H54 (cell line): Measurements from ENCODE around the gene LILRA5.

Experiments
- DNase-seq: peaks from one replicate; pipeline ENCODE4 v3.0.0; 2011; ENCODE audit warnings: low spot score, mixed read lengths; ENCODE audit not compliant: insufficient read length
- FAIRE-seq: peaks from 3 replicates; lab custom pipeline; 2011; peaks lifted over from hg19 to GRCh38; lab: Jason Lieb, UNC
- POLR2A ChIP-seq: IDR thresholded peaks from 2 replicates; pipeline ENCODE4 v1.6.1; 2011; ENCODE audit warnings: low read depth, mild to moderate bottlenecking, low read length

LILRA5 gene

DNA sequence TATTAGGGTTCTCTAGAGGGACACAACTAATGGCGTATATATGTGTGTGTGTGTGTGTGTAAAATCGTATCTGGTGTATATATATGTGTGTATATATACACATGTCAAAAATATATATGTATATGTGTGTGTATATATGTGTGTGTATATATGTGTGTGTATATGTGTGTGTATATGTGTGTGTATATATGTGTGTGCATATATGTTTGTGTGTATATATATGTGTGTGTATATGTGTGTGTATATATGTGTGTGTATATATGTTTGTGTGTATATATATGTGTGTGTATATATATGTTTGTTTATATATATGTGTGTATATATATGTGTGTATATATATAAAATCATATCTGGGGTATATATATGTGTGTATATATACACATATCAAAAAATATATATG lies 50.5 kb downstream of the LILRA5 start:
- TF ChIP-seq POLR2A = no peak
- DNase-seq (no peak), FAIRE-seq (no peak)

DNA sequence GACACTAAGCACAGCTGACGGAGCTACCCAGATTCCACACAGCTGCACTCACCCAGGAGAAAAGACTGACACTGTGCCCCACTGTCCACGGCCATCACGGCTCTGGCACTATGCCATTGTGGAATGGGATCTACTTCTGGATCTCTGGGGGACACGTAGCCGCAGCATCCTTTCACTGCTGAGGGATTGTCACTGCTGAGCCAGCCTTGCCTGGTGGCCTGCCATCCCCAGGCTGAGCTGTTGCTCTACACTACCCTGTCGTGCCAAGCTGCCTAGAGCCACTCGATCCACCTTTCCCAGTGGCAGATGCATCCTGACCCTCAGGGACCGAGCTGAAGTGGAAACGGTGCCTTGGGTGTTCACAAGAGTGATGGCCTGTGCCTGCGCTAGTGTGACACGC lies 50.9 kb downstream of the LILRA5 start:
- TF ChIP-seq POLR2A = peak; percentile 25; the same call in 1 of the 2 replicates
- FAIRE-seq (no peak), DNase-seq (no peak)

DNA sequence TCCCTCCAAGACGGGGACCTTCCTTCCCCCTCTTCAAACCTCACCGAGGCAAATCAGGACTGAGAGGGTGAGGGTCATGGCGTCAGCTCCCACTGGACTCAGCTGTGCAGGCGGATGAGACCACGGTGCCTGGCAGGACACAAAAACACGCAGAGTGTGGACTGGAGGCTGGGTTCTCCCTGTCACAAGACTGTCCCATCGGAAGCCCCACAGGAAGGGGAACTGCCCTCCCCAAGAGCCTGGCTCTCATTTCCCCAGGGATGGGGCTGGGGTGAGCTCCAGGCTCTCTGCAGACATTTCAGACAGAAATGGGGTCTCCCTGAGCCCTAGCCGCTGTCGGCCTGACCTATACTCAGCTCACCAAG lies 55.9 kb downstream of the LILRA5 start, which contains the start of gene LILRB5:
Gene LILRB5, minus strand, starts transcription at position 158 of the 365 bp plus-strand sequence. Its CDS starts 80 bp downstream, at position 78.
- no peak for TF ChIP-seq POLR2A
- FAIRE-seq (no peak), DNase-seq (no peak)
